D721Med (cell line): Measurements from ENCODE around the gene PDC.

Source experiments
- DNase-seq: peaks from one replicate; pipeline ENCODE4 v3.0.0; 2011; ENCODE audit warnings: low spot score; ENCODE audit not compliant: insufficient read length
- FAIRE-seq: peaks from 2 replicates; lab custom pipeline; 2011; peaks lifted over from hg19 to GRCh38; lab: Jason Lieb, UNC
- CTCF ChIP-seq: IDR thresholded peaks from 2 replicates; pipeline ENCODE4 v1.5.1; 2012; ENCODE audit warnings: mild to moderate bottlenecking, control low read depth; ENCODE audit not compliant: insufficient read depth; ENCODE audit errors: missing control alignments

Gene PDC

GRCh38 chr1:186426118-186426517 lies 34.8 kb downstream of the PDC start:
- no peak for TF ChIP-seq CTCF
- no peak for FAIRE-seq
- no peak for DNase-seq

- no peak for FAIRE-seq
- no peak for TF ChIP-seq CTCF
- no peak for DNase-seq
Observed at GRCh38 chr1:186424539-186424938, 36.4 kb downstream of the PDC start.

- no peak for TF ChIP-seq CTCF
- FAIRE-seq (no peak), DNase-seq (no peak)
Observed at GRCh38 chr1:186421446-186421845, 39.5 kb downstream of the PDC start.

- DNase-seq (no peak), FAIRE-seq (no peak)
- TF ChIP-seq CTCF: no peak
Observed at GRCh38 chr1:186420923-186421322, 40.0 kb downstream of the PDC start.

- FAIRE-seq (no peak), DNase-seq (no peak)
- TF ChIP-seq CTCF: no peak
Observed at GRCh38 chr1:186420311-186420710, 40.6 kb downstream of the PDC start.

GRCh38 chr1:186418503-186418902 lies 42.4 kb downstream of the PDC start:
- TF ChIP-seq CTCF: no peak
- no peak for DNase-seq
- no peak for FAIRE-seq

GRCh38 chr1:186413319-186413718 lies 47.6 kb downstream of the PDC start:
- no peak for TF ChIP-seq CTCF
- peak; percentile 75 for FAIRE-seq
- no peak for DNase-seq
